Caco-2 (cell line): Measurements from ENCODE around the gene NT5M. TPM values are rescaled to one million over a fixed set of nuclear protein-coding genes. Genes with fewer than 3 reads are reported as not detected.

Experiments used
- BruUV-seq: library from RNA; stranded (reverse); fragments of 400-500 nt; replicated peaks from 2 replicates; lab custom pipeline; 2021; lab: Mats Ljungman, UMichigan
- CTCF ChIA-PET: fragments of 300-600 bp; sonication (Branson Sonifier 250); formaldehyde crosslinking; loops from one replicate; lab custom pipeline; 2022; ENCODE audit warnings: antibody characterized with exemption; lab: Charles Lee
- POLR2A ChIA-PET: fragments of 300-600 bp; sonication (Branson Sonifier 250); formaldehyde crosslinking; loops from one replicate; lab custom pipeline; 2022; ENCODE audit warnings: antibody characterized with exemption; lab: Charles Lee
- DNase-seq, 2 experiments: peaks; one replicate each; pipeline versions ENCODE4 v3.0.0 to v3.0.0-alpha.2; 2020 to 2022
- H3K27me3 ChIP-seq: replicated peaks from 2 replicates; pipeline ENCODE4 v1.6.0; 2011; ENCODE audit warnings: low read length; ENCODE audit not compliant: control insufficient read depth, insufficient read depth
- H3K36me3 ChIP-seq: 2 replicates; pipeline ENCODE4 v1.5.1; 2011; ENCODE audit warnings: low read length; ENCODE audit not compliant: control insufficient read depth, insufficient read depth
- H3K4me1 ChIP-seq: fragments of 250-450 bp; sonication (Bioruptor Pico); 2 replicates; pipeline ENCODE4 v1.5.1; 2020; ENCODE audit warnings: mild to moderate bottlenecking
- H3K4me3 ChIP-seq: 2 replicates; pipeline ENCODE4 v1.5.1; 2011; ENCODE audit warnings: low read depth, mild to moderate bottlenecking, control low read depth, low read length
- H3K9me3 ChIP-seq: fragments of 250-450 bp; sonication (Bioruptor Pico); 2 replicates; pipeline ENCODE4 v1.5.1; 2020; ENCODE audit warnings: mild to moderate bottlenecking, moderate library complexity
- H3K27ac Mint-ChIP-seq: one replicate; pipeline ENCODE4 v1.8.0; 2022; ENCODE audit warnings: mixed read lengths; ENCODE audit not compliant: unreplicated experiment
- H3K27me3 Mint-ChIP-seq: one replicate; pipeline ENCODE4 v1.8.0; 2022; ENCODE audit warnings: mixed read lengths; ENCODE audit not compliant: insufficient read depth, unreplicated experiment
- H3K36me3 Mint-ChIP-seq: one replicate; pipeline ENCODE4 v1.8.0; 2022; ENCODE audit warnings: mild to moderate bottlenecking, mixed read lengths; ENCODE audit not compliant: insufficient read depth, unreplicated experiment
- H3K4me1 Mint-ChIP-seq: one replicate; pipeline ENCODE4 v1.8.0; 2022; ENCODE audit warnings: low read depth, mixed read lengths; ENCODE audit not compliant: unreplicated experiment
- H3K4me3 Mint-ChIP-seq: one replicate; pipeline ENCODE4 v1.8.0; 2022; ENCODE audit warnings: mild to moderate bottlenecking, moderate library complexity, mixed read lengths; ENCODE audit not compliant: unreplicated experiment
- H3K9me3 Mint-ChIP-seq: one replicate; pipeline ENCODE4 v1.8.0; 2022; ENCODE audit warnings: mixed read lengths; ENCODE audit not compliant: unreplicated experiment
- intact Hi-C: fragments of 100-400 bp; cut with micrococcal nuclease; formaldehyde crosslinking; loops from one replicate; pipeline ENCODE4 v1.10.0; 2022; ENCODE audit not compliant: unreplicated experiment
- total RNA-seq: library from RNA; stranded (reverse); gene quantifications from 2 replicates; pipeline ENCODE4 v1.2.3, GENCODE V29; 2022
- TF ChIP-seq, protein P1 (sequence below), 2 experiments: fragments of 200-600 bp in 1 of 2; IDR thresholded peaks; 1 replicate in 1 of 2; 2 replicates in 1 of 2; pipeline versions ENCODE4 v1.5.1 to v1.8.0; 2011 to 2022; ENCODE audit warnings: antibody characterized with exemption in 1 of 2, control low read depth in 1 of 2, inconsistent platforms in 1 of 2, low read depth in 1 of 2, low read length in 1 of 2, mild to moderate bottlenecking in 1 of 2, moderate library complexity in 1 of 2; ENCODE audit not compliant: insufficient read depth in 1 of 2, severe bottlenecking in 1 of 2, unreplicated experiment in 1 of 2

The NT5M gene
- total RNA-seq, 1 experiment from 2014 or later: 1.3 TPM

GRCh38 chr17:17345294-17345597, 42.1 kb downstream of the NT5M start:
- Mint-ChIP-seq H3K9me3 (no peaks in the 10 kb centered on the region), H3K27ac (no peak overlapping the region), H3K27me3 (no peaks in the 10 kb centered on the region), H3K36me3 (no peaks in the 10 kb centered on the region), H3K4me3 (no peak overlapping the region), H3K4me1 (no peaks in the 10 kb centered on the region)
- intact Hi-C loops: no loop called here
- Histone ChIP-seq H3K27me3 (no peaks in the 10 kb centered on the region), H3K36me3 (no peaks in the 10 kb centered on the region), H3K9me3 (no peaks in the 10 kb centered on the region), H3K4me3 (no peak overlapping the region), H3K4me1 (peaks cover 21% of the 10 kb centered on the region)
- ChIA-PET CTCF (no interaction called here), POLR2A (no interaction called here)
- peak in 1 of 2 experiments; percentile 7 for DNase-seq
- TF ChIP-seq, protein P1, sequence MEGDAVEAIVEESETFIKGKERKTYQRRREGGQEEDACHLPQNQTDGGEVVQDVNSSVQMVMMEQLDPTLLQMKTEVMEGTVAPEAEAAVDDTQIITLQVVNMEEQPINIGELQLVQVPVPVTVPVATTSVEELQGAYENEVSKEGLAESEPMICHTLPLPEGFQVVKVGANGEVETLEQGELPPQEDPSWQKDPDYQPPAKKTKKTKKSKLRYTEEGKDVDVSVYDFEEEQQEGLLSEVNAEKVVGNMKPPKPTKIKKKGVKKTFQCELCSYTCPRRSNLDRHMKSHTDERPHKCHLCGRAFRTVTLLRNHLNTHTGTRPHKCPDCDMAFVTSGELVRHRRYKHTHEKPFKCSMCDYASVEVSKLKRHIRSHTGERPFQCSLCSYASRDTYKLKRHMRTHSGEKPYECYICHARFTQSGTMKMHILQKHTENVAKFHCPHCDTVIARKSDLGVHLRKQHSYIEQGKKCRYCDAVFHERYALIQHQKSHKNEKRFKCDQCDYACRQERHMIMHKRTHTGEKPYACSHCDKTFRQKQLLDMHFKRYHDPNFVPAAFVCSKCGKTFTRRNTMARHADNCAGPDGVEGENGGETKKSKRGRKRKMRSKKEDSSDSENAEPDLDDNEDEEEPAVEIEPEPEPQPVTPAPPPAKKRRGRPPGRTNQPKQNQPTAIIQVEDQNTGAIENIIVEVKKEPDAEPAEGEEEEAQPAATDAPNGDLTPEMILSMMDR (IDR thresholded peaks at IDR 0.05; ENCODE audit: insufficient read depth in 1 of 2, low read depth in 1 of 2, low read length in 1 of 2, severe bottlenecking in 1 of 2, unreplicated experiment in 1 of 2): no peak
- no TSS peak for BruUV-seq

GRCh38 chr17:17345686-17346427, 42.7 kb downstream of the NT5M start:
- Histone ChIP-seq H3K4me3 (no peak overlapping the region), H3K4me1 (peaks cover 27% of the 10 kb centered on the region), H3K36me3 (no peaks in the 10 kb centered on the region), H3K27me3 (no peaks in the 10 kb centered on the region), H3K9me3 (no peaks in the 10 kb centered on the region)
- ChIA-PET POLR2A (no interaction called here), CTCF (no interaction called here)
- BruUV-seq: no TSS peak
- no peak for DNase-seq
- Mint-ChIP-seq H3K4me1 (no peaks in the 10 kb centered on the region), H3K9me3 (no peaks in the 10 kb centered on the region), H3K27ac (no peak overlapping the region), H3K27me3 (no peaks in the 10 kb centered on the region), H3K4me3 (no peak overlapping the region), H3K36me3 (no peaks in the 10 kb centered on the region)
- intact Hi-C loops: no loop called here
- TF ChIP-seq, protein P1 (IDR thresholded peaks at IDR 0.05; ENCODE audit: insufficient read depth in 1 of 2, low read depth in 1 of 2, low read length in 1 of 2, severe bottlenecking in 1 of 2, unreplicated experiment in 1 of 2): no peak

GRCh38 chr17:17346428-17347233, 43.5 kb downstream of the NT5M start:
- H3K9me3 ChIP-seq: no peaks in the 10 kb centered on the region
- no peaks in the 10 kb centered on the region for H3K9me3 Mint-ChIP-seq
- peaks cover 31% of the 10 kb centered on the region for H3K4me1 ChIP-seq
- no peaks in the 10 kb centered on the region for H3K36me3 Mint-ChIP-seq
- CTCF ChIA-PET: no interaction called here
- no TSS peak for BruUV-seq
- no peak for DNase-seq
- H3K4me3 Mint-ChIP-seq: no peak overlapping the region
- H3K27me3 ChIP-seq: no peaks in the 10 kb centered on the region
- no peak overlapping the region for H3K27ac Mint-ChIP-seq
- H3K4me3 ChIP-seq: no peak overlapping the region
- no peaks in the 10 kb centered on the region for H3K36me3 ChIP-seq
- no peaks in the 10 kb centered on the region for H3K27me3 Mint-ChIP-seq
- no peaks in the 10 kb centered on the region for H3K4me1 Mint-ChIP-seq
- intact Hi-C loops: no loop called here
- TF ChIP-seq, protein P1 (IDR thresholded peaks at IDR 0.05; ENCODE audit: insufficient read depth in 1 of 2, low read depth in 1 of 2, low read length in 1 of 2, severe bottlenecking in 1 of 2, unreplicated experiment in 1 of 2): no peak
- POLR2A ChIA-PET: no interaction called here
